MM.1S (cell line): ENCODE data around the gene METTL27.

Experiments used
- DNase-seq: peaks from one replicate; pipeline ENCODE4 v3.0.0-alpha.2; 2015
- H2AFZ ChIP-seq: fragments of 300-600 bp; sonication (generic); 2 replicates; pipeline ENCODE4 v1.6.0; 2016; ENCODE audit warnings: antibody characterized with exemption, low read length
- H3F3A ChIP-seq: fragments of 300-600 bp; sonication (generic); 2 replicates; pipeline ENCODE4 v1.6.1; 2016; ENCODE audit warnings: mild to moderate bottlenecking, antibody characterized with exemption, low read length, moderate library complexity, mixed read lengths; ENCODE audit not compliant: insufficient read depth
- H3K27ac ChIP-seq: fragments of 300-600 bp; sonication (generic); 2 replicates; pipeline ENCODE4 v1.5.1; 2016; ENCODE audit warnings: mild to moderate bottlenecking, low read length
- H3K27me3 ChIP-seq: fragments of 300-600 bp; sonication (generic); replicated peaks from 2 replicates; pipeline ENCODE4 v1.6.0; 2016; ENCODE audit warnings: low read length; ENCODE audit not compliant: insufficient read depth
- H3K36me3 ChIP-seq: fragments of 300-600 bp; sonication (generic); replicated peaks from 2 replicates; pipeline ENCODE4 v1.6.1; 2016; ENCODE audit warnings: mild to moderate bottlenecking, low read length, mixed read lengths; ENCODE audit not compliant: insufficient read depth
- H3K4me1 ChIP-seq: fragments of 300-600 bp; sonication (generic); 2 replicates; pipeline ENCODE4 v1.6.1; 2016; ENCODE audit warnings: low read length, mixed read lengths
- H3K4me2 ChIP-seq: fragments of 300-600 bp; sonication (generic); 2 replicates; pipeline ENCODE4 v1.6.0; 2016; ENCODE audit warnings: low read depth, low read length
- H3K4me3 ChIP-seq: fragments of 300-600 bp; sonication (generic); 2 replicates; pipeline ENCODE4 v1.5.1; 2016; ENCODE audit warnings: low read length, mixed read lengths
- H3K79me2 ChIP-seq: fragments of 300-600 bp; sonication (generic); 2 replicates; pipeline ENCODE4 v1.6.1; 2016; ENCODE audit warnings: mixed run types, low read length, mixed read lengths
- H3K9ac ChIP-seq: fragments of 300-600 bp; sonication (generic); 2 replicates; pipeline ENCODE4 v1.6.1; 2016; ENCODE audit warnings: low read length, mixed read lengths
- H3K9me2 ChIP-seq: fragments of 300-600 bp; sonication (generic); replicated peaks from 2 replicates; pipeline ENCODE4 v1.6.1; 2016; ENCODE audit warnings: mild to moderate bottlenecking, low read length, mixed read lengths; ENCODE audit not compliant: insufficient read depth
- H3K9me3 ChIP-seq: fragments of 300-600 bp; sonication (generic); replicated peaks from 2 replicates; pipeline ENCODE4 v1.6.1; 2016; ENCODE audit warnings: mild to moderate bottlenecking, low read length, mixed read lengths; ENCODE audit not compliant: insufficient read depth
- H4K20me1 ChIP-seq: fragments of 300-600 bp; sonication (generic); 2 replicates; pipeline ENCODE4 v1.6.1; 2016; ENCODE audit warnings: mild to moderate bottlenecking, low read length, moderate library complexity, mixed read lengths; ENCODE audit not compliant: insufficient read depth
- CTCF ChIP-seq: fragments of 300-600 bp; sonication (generic); IDR thresholded peaks from 2 replicates; pipeline ENCODE4 v1.5.1; 2016; ENCODE audit warnings: antibody characterized with exemption, low read length, mixed read lengths
- EZH2 ChIP-seq: fragments of 300-600 bp; sonication (generic); optimal IDR thresholded peaks from 2 replicates; pipeline ENCODE3; 2017; ENCODE audit warnings: low read depth, mild to moderate bottlenecking, antibody characterized with exemption, low read length, mixed read lengths
- EZH2phosphoT487 ChIP-seq: fragments of 300-600 bp; sonication (generic); IDR thresholded peaks from 2 replicates; pipeline ENCODE4 v1.6.1; 2018; ENCODE audit warnings: antibody characterized with exemption, low read length

METTL27 gene

DNA sequence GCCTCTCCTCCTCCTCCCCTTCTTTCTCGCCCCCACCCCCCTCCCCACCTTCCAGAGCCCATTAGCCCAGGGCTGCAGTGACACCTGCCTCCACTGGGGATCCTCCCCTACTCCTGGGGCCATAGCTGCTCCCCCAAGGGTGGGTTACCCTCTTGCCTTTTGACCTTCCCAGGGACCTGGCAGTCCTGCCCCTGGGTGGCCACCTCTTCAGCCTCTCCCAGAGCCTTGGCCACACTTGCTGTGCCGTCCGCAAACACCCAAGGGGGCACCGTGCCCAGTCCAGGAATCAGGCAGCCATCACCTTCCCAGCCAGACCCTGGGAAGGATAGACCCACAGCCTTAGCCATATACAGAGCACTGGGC is 31.3 kb downstream of the METTL27 start:
- no peak for DNase-seq
- H3K4me1 ChIP-seq, result no peaks in the 10 kb centered on the region
- no peak overlapping the region for H2AFZ ChIP-seq
- TF ChIP-seq EZH2 (no peak), CTCF (no peak), EZH2phosphoT487 (no peak)
- no peaks in the 10 kb centered on the region for H3K9me3 ChIP-seq
- peaks cover 3% of the 10 kb centered on the region; the same call in 1 of the 2 replicates for H3K27me3 ChIP-seq
- no peak overlapping the region for H3K4me2 ChIP-seq
- H4K20me1 ChIP-seq, result no peaks in the 10 kb centered on the region
- H3K9ac ChIP-seq, result no peak overlapping the region
- H3K79me2 ChIP-seq, result no peaks in the 10 kb centered on the region
- H3K9me2 ChIP-seq, result no peaks in the 10 kb centered on the region
- H3K36me3 ChIP-seq, result no peaks in the 10 kb centered on the region
- H3F3A ChIP-seq, result no peaks in the 10 kb centered on the region
- H3K4me3 ChIP-seq, result no peak overlapping the region
- no peak overlapping the region for H3K27ac ChIP-seq

- no peak for TF ChIP-seq EZH2phosphoT487
- H3K79me2 ChIP-seq, result no peaks in the 10 kb centered on the region
- no peak overlapping the region for H3K9ac ChIP-seq
- no peak overlapping the region for H3K4me3 ChIP-seq
- H3K4me2 ChIP-seq, result no peak overlapping the region
- no peaks in the 10 kb centered on the region for H3K36me3 ChIP-seq
- H3K27me3 ChIP-seq, result peaks cover 2% of the 10 kb centered on the region; the same call in 1 of the 2 replicates
- no peak overlapping the region for H3K27ac ChIP-seq
- H3F3A ChIP-seq, result no peaks in the 10 kb centered on the region
- no peaks in the 10 kb centered on the region for H3K9me3 ChIP-seq
- no peak for DNase-seq
- H2AFZ ChIP-seq, result no peak overlapping the region
- H3K4me1 ChIP-seq, result no peaks in the 10 kb centered on the region
- H3K9me2 ChIP-seq, result no peaks in the 10 kb centered on the region
- no peaks in the 10 kb centered on the region for H4K20me1 ChIP-seq
Observed at GRCh38 chr7:73809467-73809951, 32.8 kb downstream of the METTL27 start.

GRCh38 chr7:73802459-73802858 is 39.9 kb downstream of the METTL27 start:
- Histone ChIP-seq H3K4me2 (no peak overlapping the region), H3F3A (no peaks in the 10 kb centered on the region), H3K9me3 (no peaks in the 10 kb centered on the region), H3K36me3 (no peaks in the 10 kb centered on the region), H3K9me2 (no peaks in the 10 kb centered on the region), H3K4me1 (no peaks in the 10 kb centered on the region), H4K20me1 (no peaks in the 10 kb centered on the region), H3K27me3 (no peaks in the 10 kb centered on the region), H3K79me2 (no peaks in the 10 kb centered on the region), H3K9ac (no peak overlapping the region), H3K4me3 (no peak overlapping the region), H3K27ac (no peak overlapping the region), H2AFZ (no peak overlapping the region)
- DNase-seq, result no peak
- TF ChIP-seq EZH2phosphoT487 (no peak), CTCF (no peak), EZH2 (no peak)

DNA sequence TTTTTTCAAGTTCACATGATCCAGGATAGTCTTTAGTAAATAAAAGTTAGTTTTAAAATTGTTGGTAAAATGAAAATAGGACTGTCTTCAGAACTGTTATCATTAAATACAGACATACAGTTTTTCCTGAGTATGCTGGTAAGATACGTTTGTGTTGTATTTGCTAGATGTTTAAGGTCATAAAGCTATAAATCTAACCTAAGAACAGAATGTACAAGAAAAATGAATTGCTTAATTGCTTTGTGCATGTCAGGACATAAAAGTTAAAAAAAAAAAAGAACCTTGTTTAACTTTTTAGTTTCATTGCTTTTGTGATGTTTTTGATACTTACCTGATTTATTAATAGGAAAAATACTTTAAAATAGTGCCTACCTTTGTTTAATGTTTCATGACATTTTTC is 40.7 kb downstream of the METTL27 start:
- H3K9ac ChIP-seq, result no peak overlapping the region
- H3K9me2 ChIP-seq, result no peaks in the 10 kb centered on the region
- no peaks in the 10 kb centered on the region for H3K36me3 ChIP-seq
- no peaks in the 10 kb centered on the region for H3K27me3 ChIP-seq
- no peak overlapping the region for H3K27ac ChIP-seq
- no peaks in the 10 kb centered on the region for H3K9me3 ChIP-seq
- no peak overlapping the region for H3K4me3 ChIP-seq
- DNase-seq, result no peak
- H3K4me2 ChIP-seq, result no peak overlapping the region
- no peaks in the 10 kb centered on the region for H3K79me2 ChIP-seq
- H3K4me1 ChIP-seq, result no peaks in the 10 kb centered on the region
- no peaks in the 10 kb centered on the region for H3F3A ChIP-seq
- TF ChIP-seq EZH2 (no peak), CTCF (no peak), EZH2phosphoT487 (no peak)
- H4K20me1 ChIP-seq, result no peaks in the 10 kb centered on the region
- no peak overlapping the region for H2AFZ ChIP-seq
